Measurements from ENCODE around the gene TOR4A.

The TOR4A gene

GRCh38 chr9:137277329-137278041, at the start of gene TOR4A:
Gene TOR4A, plus strand, starts transcription at chr9:137277726. Its CDS starts 964 bp downstream, at chr9:137278690.
- no peak for DNase-seq

GRCh38 chr9:137227853-137228505, 49.5 kb upstream of the TOR4A start:
- no peak for DNase-seq

GRCh38 chr9:137228506-137228967, 49.0 kb upstream of the TOR4A start:
- no peak for DNase-seq

GRCh38 chr9:137228968-137229896, 48.3 kb upstream of the TOR4A start:
- no peak for DNase-seq

GRCh38 chr9:137229903-137230704, 47.4 kb upstream of the TOR4A start:
- no peak for DNase-seq

GRCh38 chr9:137230705-137231371, 46.7 kb upstream of the TOR4A start, which contains the start of gene SLC34A3:
Gene SLC34A3, plus strand, starts transcription at chr9:137230901. Its CDS starts 802 bp downstream, at chr9:137231703.
- no peak for DNase-seq

GRCh38 chr9:137231372-137232039, 46.0 kb upstream of the TOR4A start:
- DNase-seq, result no peak

GRCh38 chr9:137232101-137232500, 45.4 kb upstream of the TOR4A start:
- no peak for DNase-seq

GRCh38 chr9:137232510-137232909, 45.0 kb upstream of the TOR4A start:
- DNase-seq, result no peak

- DNase-seq, result no peak
These were observed 44.2 kb upstream of the TOR4A start for GRCh38 chr9:137233143-137233980.

- no peak for DNase-seq
These were observed 43.4 kb upstream of the TOR4A start for GRCh38 chr9:137234055-137234697.

- DNase-seq, result no peak
These were observed 42.6 kb upstream of the TOR4A start for GRCh38 chr9:137234758-137235423.

GRCh38 chr9:137235424-137236237, 41.9 kb upstream of the TOR4A start:
- no peak for DNase-seq

GRCh38 chr9:137236238-137236935, 41.1 kb upstream of the TOR4A start:
- peak; percentile 77 for DNase-seq

GRCh38 chr9:137236936-137237421, 40.5 kb upstream of the TOR4A start:
- no peak for DNase-seq

GRCh38 chr9:137237759-137238726, 39.5 kb upstream of the TOR4A start:
- peak; percentile 73 for DNase-seq

Measured in NCI-H510A (cell line).